SU-DHL-6 (cell line): Measurements from ENCODE around the gene TRPM3.

Source experiments
- H2AFZ ChIP-seq: fragments of 200-600 bp; sonication (generic); 2 replicates; pipeline ENCODE4 v1.6.1; 2014; ENCODE audit warnings: low read depth, mild to moderate bottlenecking, moderate library complexity, mixed read lengths, antibody characterized with exemption, low read length; ENCODE audit not compliant: severe bottlenecking
- H3F3A ChIP-seq: fragments of 200-600 bp; shearing (Covaris generic); 2 replicates; pipeline ENCODE4 v1.6.0; 2016; ENCODE audit warnings: antibody characterized with exemption, mild to moderate bottlenecking; ENCODE audit not compliant: insufficient read depth
- H3K27ac ChIP-seq: fragments of 200-600 bp; sonication (generic); 2 replicates; pipeline ENCODE4 v1.5.1; 2016; ENCODE audit warnings: low read depth, mild to moderate bottlenecking, low read length, moderate library complexity, mixed read lengths
- H3K27me3 ChIP-seq: fragments of 200-600 bp; sonication (generic), shearing (Covaris generic); 2 replicates; pipeline ENCODE4 v1.6.0; 2014; ENCODE audit warnings: mild to moderate bottlenecking, low read length
- H3K36me3 ChIP-seq: fragments of 200-600 bp; sonication (generic); 2 replicates; pipeline ENCODE4 v1.6.1; 2014; ENCODE audit warnings: mild to moderate bottlenecking, low read length, mixed read lengths
- H3K4me2 ChIP-seq: fragments of 300-600, 200-600 bp; shearing (Covaris generic), sonication (generic); 2 replicates; pipeline ENCODE4 v1.6.0; 2014; ENCODE audit warnings: low read length, low read depth, mild to moderate bottlenecking; ENCODE audit not compliant: poor library complexity, severe bottlenecking
- H3K4me3 ChIP-seq: fragments of 200-600 bp; sonication (generic); 2 replicates; pipeline ENCODE4 v1.5.1; 2014; ENCODE audit warnings: antibody characterized with exemption, low read length, mild to moderate bottlenecking, mixed read lengths; ENCODE audit not compliant: insufficient read depth, poor library complexity, severe bottlenecking
- H3K79me2 ChIP-seq: fragments of 200-600 bp; sonication (generic); 2 replicates; pipeline ENCODE4 v1.6.1; 2014; ENCODE audit warnings: mild to moderate bottlenecking, low read length, moderate library complexity; ENCODE audit not compliant: insufficient read depth
- H3K9ac ChIP-seq: fragments of 200-600 bp; sonication (generic); 2 replicates; pipeline ENCODE4 v1.7.0; 2014; ENCODE audit warnings: mild to moderate bottlenecking, low read length
- H3K9me2 ChIP-seq: fragments of 200-600 bp; sonication (generic); replicated peaks from 2 replicates; pipeline ENCODE4 v1.6.1; 2014; ENCODE audit warnings: low read length; ENCODE audit not compliant: insufficient read depth
- H3K9me3 ChIP-seq: fragments of 200-600 bp; sonication (generic); 2 replicates; pipeline ENCODE4 v1.6.1; 2014; ENCODE audit warnings: low read length, mixed read lengths; ENCODE audit not compliant: insufficient read depth
- H4K20me1 ChIP-seq: fragments of 200-600 bp; sonication (generic); 2 replicates; pipeline ENCODE4 v1.6.1; 2014; ENCODE audit warnings: low read depth, mild to moderate bottlenecking, antibody characterized with exemption, low read length, moderate library complexity, mixed read lengths
- CTCF ChIP-seq: fragments of 200-600 bp; sonication (generic); IDR thresholded peaks from one replicate; pipeline ENCODE4 v1.5.1; 2017; ENCODE audit warnings: antibody characterized with exemption, mild to moderate bottlenecking, low read length, moderate library complexity; ENCODE audit not compliant: insufficient read depth, poor library complexity, severe bottlenecking
- EZH2phosphoT487 ChIP-seq: fragments of 200-600 bp; sonication (generic), shearing (Covaris generic); conservative IDR thresholded peaks from 2 replicates; pipeline ENCODE4 v1.6.1; 2018; ENCODE audit warnings: mild to moderate bottlenecking, antibody characterized with exemption, low read length, moderate library complexity, mixed read lengths

The TRPM3 gene

GRCh38 chr9:70951749-70952727 lies 169.4 kb downstream of the TRPM3 start:
- no peak overlapping the region for H3K4me3 ChIP-seq
- H3K9me3 ChIP-seq = no peaks in the 10 kb centered on the region
- no peak overlapping the region for H3K4me2 ChIP-seq
- H2AFZ ChIP-seq = no peak overlapping the region
- H3K9me2 ChIP-seq = no peaks in the 10 kb centered on the region
- TF ChIP-seq CTCF (no peak), EZH2phosphoT487 (no peak)
- no peak overlapping the region for H3K9ac ChIP-seq
- no peaks in the 10 kb centered on the region for H3F3A ChIP-seq
- H3K36me3 ChIP-seq = no peaks in the 10 kb centered on the region
- H4K20me1 ChIP-seq = no peaks in the 10 kb centered on the region
- H3K79me2 ChIP-seq = no peaks in the 10 kb centered on the region
- H3K27ac ChIP-seq = no peak overlapping the region
- no peaks in the 10 kb centered on the region for H3K27me3 ChIP-seq

- no peak overlapping the region for H3K4me3 ChIP-seq
- H3F3A ChIP-seq = no peaks in the 10 kb centered on the region
- no peaks in the 10 kb centered on the region for H3K27me3 ChIP-seq
- H3K4me2 ChIP-seq = no peak overlapping the region
- no peaks in the 10 kb centered on the region for H3K79me2 ChIP-seq
- no peak overlapping the region for H2AFZ ChIP-seq
- TF ChIP-seq EZH2phosphoT487 (no peak), CTCF (no peak)
- H3K9me3 ChIP-seq = no peaks in the 10 kb centered on the region
- H3K9me2 ChIP-seq = no peaks in the 10 kb centered on the region
- no peak overlapping the region for H3K27ac ChIP-seq
- no peaks in the 10 kb centered on the region for H3K36me3 ChIP-seq
- H4K20me1 ChIP-seq = no peaks in the 10 kb centered on the region
- H3K9ac ChIP-seq = no peak overlapping the region
Measured at GRCh38 chr9:70950270-70950669, 171.2 kb downstream of the TRPM3 start.

DNA sequence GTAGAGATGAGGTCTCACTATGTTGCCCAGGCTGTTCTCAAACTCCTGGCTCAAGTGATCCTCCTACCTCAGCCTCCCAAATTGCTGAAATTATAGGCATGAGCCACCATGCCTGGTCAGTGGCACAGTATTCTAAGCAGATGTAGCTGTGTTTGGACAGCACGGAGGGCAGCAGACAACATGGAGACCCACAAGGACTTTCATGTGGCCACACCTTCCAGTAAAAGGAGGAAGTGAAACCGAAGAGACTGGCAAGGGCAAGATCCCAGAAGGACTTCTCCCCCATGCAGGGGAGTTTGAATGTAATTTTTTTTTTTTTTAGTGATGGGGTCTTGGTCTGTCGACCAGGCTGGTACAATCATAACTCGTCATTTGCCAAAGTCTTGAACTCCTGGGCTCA lies 172.2 kb downstream of the TRPM3 start:
- Histone ChIP-seq H3F3A (no peaks in the 10 kb centered on the region), H3K9me2 (no peaks in the 10 kb centered on the region), H3K36me3 (no peaks in the 10 kb centered on the region), H3K9ac (no peak overlapping the region), H3K9me3 (no peaks in the 10 kb centered on the region), H3K27ac (no peak overlapping the region), H4K20me1 (no peaks in the 10 kb centered on the region), H3K27me3 (no peaks in the 10 kb centered on the region), H3K4me3 (no peak overlapping the region), H2AFZ (no peak overlapping the region), H3K4me2 (no peak overlapping the region), H3K79me2 (no peaks in the 10 kb centered on the region)
- no peak for TF ChIP-seq EZH2phosphoT487
- no peak for TF ChIP-seq CTCF
